ENCODE measurements around the gene DNMT3B. TPM values are rescaled to one million over a fixed set of nuclear protein-coding genes. Genes with fewer than 3 reads are reported as not detected.

Gene DNMT3B
- total and polyA plus RNA-seq, 2 donors (not counting 1 experiment from before 2014, with no cell fraction given) = 0.15 to 0.47 TPM

DNA sequence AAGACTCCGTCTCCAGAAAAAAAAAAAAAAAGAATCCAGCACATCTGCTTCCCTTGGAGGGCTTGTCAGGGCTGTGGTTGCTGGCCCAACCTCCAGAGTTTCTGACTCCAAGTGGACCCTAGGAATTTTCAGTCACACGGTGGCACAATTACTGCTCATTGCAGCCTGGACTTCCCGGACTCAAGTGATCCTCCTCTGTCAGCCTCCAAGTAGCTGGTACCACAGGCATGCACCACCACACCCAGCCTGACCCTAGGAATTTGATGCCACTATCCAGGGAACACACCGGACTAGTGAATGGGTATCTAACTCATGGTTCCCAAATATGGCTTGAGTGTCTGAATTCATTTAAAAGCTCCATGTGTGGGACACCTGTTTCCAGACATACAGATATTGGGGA, 47.7 kb downstream of the DNMT3B start:
- Histone ChIP-seq H3K27me3 (replicated peaks in 1 of 4; ENCODE audit: control extremely low read depth in 1 of 4, control insufficient read depth in 3 of 4, insufficient read depth in 4 of 4, low read length in 3 of 4) (no peaks in the 10 kb centered on the region), H2AFZ (ENCODE audit: insufficient read depth, low read depth, low read length, poor library complexity, severe bottlenecking) (no peak overlapping the region), H3K4me2 (replicated peaks; ENCODE audit: low read depth, low read length, poor library complexity, severe bottlenecking) (no peak overlapping the region), H3K79me2 (ENCODE audit: control insufficient read depth, insufficient read depth, low read length) (no peaks in the 10 kb centered on the region), H3K4me3 (ENCODE audit: control extremely low read depth in 1 of 5, extremely low read depth in 1 of 5, insufficient read depth in 1 of 5, low read depth in 2 of 5, low read length in 4 of 5) (no peak overlapping the region), H3K9me3 (ENCODE audit: control extremely low read depth in 1 of 3, control insufficient read depth in 2 of 3, insufficient read depth in 1 of 3, low read length in 2 of 3) (no peaks in the 10 kb centered on the region), H3K27ac (ENCODE audit: low read length in 2 of 2) (no peak overlapping the region), H3K36me3 (replicated peaks in 1 of 2; ENCODE audit: control extremely low read depth in 1 of 2, control insufficient read depth in 1 of 2, extremely low read depth in 1 of 2, insufficient read depth in 2 of 2, low read length in 1 of 2) (no peaks in the 10 kb centered on the region), H3K9ac (ENCODE audit: low read length) (no peak overlapping the region), H3K4me1 (ENCODE audit: control insufficient read depth in 2 of 2, insufficient read depth in 2 of 2, low read length in 2 of 2) (no peaks in the 10 kb centered on the region), H4K20me1 (ENCODE audit: control insufficient read depth, insufficient read depth, low read length, poor library complexity, severe bottlenecking) (no peaks in the 10 kb centered on the region)
- CTCF ChIA-PET = interaction anchor here (1.4 kb wide), 1 partner anchor 20 kb away, joined by 5 read pairs; no protein-coding TSS in a partner anchor
- Mint-ChIP-seq H3K4me1 (no peaks in the 10 kb centered on the region), H3K27ac (no peak overlapping the region), H3K4me3 (no peak overlapping the region), H3K27me3 (no peaks in the 10 kb centered on the region), H3K9me3 (ENCODE audit: insufficient read depth) (no peaks in the 10 kb centered on the region)
- TF ChIP-seq, protein P1, sequence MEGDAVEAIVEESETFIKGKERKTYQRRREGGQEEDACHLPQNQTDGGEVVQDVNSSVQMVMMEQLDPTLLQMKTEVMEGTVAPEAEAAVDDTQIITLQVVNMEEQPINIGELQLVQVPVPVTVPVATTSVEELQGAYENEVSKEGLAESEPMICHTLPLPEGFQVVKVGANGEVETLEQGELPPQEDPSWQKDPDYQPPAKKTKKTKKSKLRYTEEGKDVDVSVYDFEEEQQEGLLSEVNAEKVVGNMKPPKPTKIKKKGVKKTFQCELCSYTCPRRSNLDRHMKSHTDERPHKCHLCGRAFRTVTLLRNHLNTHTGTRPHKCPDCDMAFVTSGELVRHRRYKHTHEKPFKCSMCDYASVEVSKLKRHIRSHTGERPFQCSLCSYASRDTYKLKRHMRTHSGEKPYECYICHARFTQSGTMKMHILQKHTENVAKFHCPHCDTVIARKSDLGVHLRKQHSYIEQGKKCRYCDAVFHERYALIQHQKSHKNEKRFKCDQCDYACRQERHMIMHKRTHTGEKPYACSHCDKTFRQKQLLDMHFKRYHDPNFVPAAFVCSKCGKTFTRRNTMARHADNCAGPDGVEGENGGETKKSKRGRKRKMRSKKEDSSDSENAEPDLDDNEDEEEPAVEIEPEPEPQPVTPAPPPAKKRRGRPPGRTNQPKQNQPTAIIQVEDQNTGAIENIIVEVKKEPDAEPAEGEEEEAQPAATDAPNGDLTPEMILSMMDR (IDR thresholded peaks at IDR 0.05) = no peak
- TF ChIP-seq EZH2 (IDR thresholded peaks at IDR 0.05; ENCODE audit: borderline replicate concordance, insufficient read depth, low read depth, low read length, poor library complexity, severe bottlenecking) = no peak
- no peak for DNase-seq
- 95% methylated on average over 4 of the region's 4 CpGs for WGBS (ENCODE audit: insufficient coverage)
- intact Hi-C loops (cut with micrococcal nuclease) = no loop called here
- no peak for ATAC-seq (ENCODE audit: low read depth)
- POLR2A ChIA-PET = no interaction called here

DNA sequence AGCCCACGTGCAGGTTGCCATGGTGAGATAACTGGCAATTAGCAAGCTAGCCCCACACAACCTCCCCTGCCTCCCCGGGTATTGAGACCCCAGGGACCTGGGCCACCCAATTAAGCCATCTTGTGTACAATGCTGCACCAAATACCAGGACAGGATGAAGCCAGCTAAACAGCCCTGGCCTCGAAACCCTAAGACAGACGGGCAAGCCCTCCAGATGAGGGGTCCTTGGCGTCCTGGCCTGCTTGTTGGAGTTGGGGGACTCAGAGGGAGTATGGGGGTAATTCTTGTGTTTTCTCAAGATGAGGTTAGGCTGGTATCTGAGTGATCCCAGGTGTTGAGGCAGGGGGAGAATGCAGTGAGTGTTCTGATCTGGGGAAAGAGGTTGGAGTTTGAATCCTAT, 48.8 kb downstream of the DNMT3B start:
- no peak overlapping the region for H3K27ac ChIP-seq (ENCODE audit: low read length in 2 of 2)
- no peaks in the 10 kb centered on the region for H3K9me3 ChIP-seq (ENCODE audit: control extremely low read depth in 1 of 3, control insufficient read depth in 2 of 3, insufficient read depth in 1 of 3, low read length in 2 of 3)
- H2AFZ ChIP-seq (ENCODE audit: insufficient read depth, low read depth, low read length, poor library complexity, severe bottlenecking) = no peak overlapping the region
- H3K36me3 ChIP-seq (replicated peaks in 1 of 2; ENCODE audit: control extremely low read depth in 1 of 2, control insufficient read depth in 1 of 2, extremely low read depth in 1 of 2, insufficient read depth in 2 of 2, low read length in 1 of 2) = no peaks in the 10 kb centered on the region
- TF ChIP-seq, protein P1 (IDR thresholded peaks at IDR 0.05) = no peak
- TF ChIP-seq EZH2 (IDR thresholded peaks at IDR 0.05; ENCODE audit: borderline replicate concordance, insufficient read depth, low read depth, low read length, poor library complexity, severe bottlenecking) = no peak
- Mint-ChIP-seq H3K4me3 (no peak overlapping the region), H3K27ac (no peak overlapping the region), H3K27me3 (no peaks in the 10 kb centered on the region), H3K9me3 (ENCODE audit: insufficient read depth) (no peaks in the 10 kb centered on the region), H3K4me1 (no peaks in the 10 kb centered on the region)
- H3K9ac ChIP-seq (ENCODE audit: low read length) = no peak overlapping the region
- no peak overlapping the region for H3K4me2 ChIP-seq (replicated peaks; ENCODE audit: low read depth, low read length, poor library complexity, severe bottlenecking)
- H3K4me1 ChIP-seq (ENCODE audit: control insufficient read depth in 2 of 2, insufficient read depth in 2 of 2, low read length in 2 of 2) = no peaks in the 10 kb centered on the region
- H3K79me2 ChIP-seq (ENCODE audit: control insufficient read depth, insufficient read depth, low read length) = no peaks in the 10 kb centered on the region
- POLR2A ChIA-PET = no interaction called here
- CTCF ChIA-PET = interaction anchor here (0.7 to 1.4 kb wide), 2 partner anchors 21 to 33 kb away, joined by 3 to 5 read pairs; no protein-coding TSS in a partner anchor
- intact Hi-C loops (cut with micrococcal nuclease) = no loop called here
- ATAC-seq (ENCODE audit: low read depth) (no peak), DNase-seq (no peak)
- H3K4me3 ChIP-seq (ENCODE audit: control extremely low read depth in 1 of 5, extremely low read depth in 1 of 5, insufficient read depth in 1 of 5, low read depth in 2 of 5, low read length in 4 of 5) = no peak overlapping the region
- H4K20me1 ChIP-seq (ENCODE audit: control insufficient read depth, insufficient read depth, low read length, poor library complexity, severe bottlenecking) = no peaks in the 10 kb centered on the region
- H3K27me3 ChIP-seq (replicated peaks in 1 of 4; ENCODE audit: control extremely low read depth in 1 of 4, control insufficient read depth in 3 of 4, insufficient read depth in 4 of 4, low read length in 3 of 4) = no peaks in the 10 kb centered on the region
- WGBS (ENCODE audit: insufficient coverage) = 98% methylated on average over 5 of the region's 5 CpGs
